A549 (cell line): ENCODE results near the gene KCNIP3. TPM values are rescaled to one million over a fixed set of nuclear protein-coding genes. Genes with fewer than 3 reads are reported as not detected.
"Not testable (repeated sequence)": the region's sequence is repeated elsewhere in the genome, so short reads cannot be mapped to it uniquely, and the experiment has no call there.

Source experiments
- ATAC-seq, 2 experiments: fragments of 200-7000 bp in 1 of 2; fragments of >200 bp in 1 of 2; cut with Nextera tagmentation in 1 of 2; cut with Tn5 transposase in 1 of 2; 3 replicates each; pipeline versions ENCODE4 v1.8.0 to v1.9.1; 2018 to 2020; ENCODE audit warnings: mild to moderate bottlenecking in 1 of 2, moderate library complexity in 1 of 2
- CTCF ChIA-PET: fragments of 300-600 bp; sonication (Branson Sonifier 250); formaldehyde crosslinking; extraction: SDS; loops from one replicate; lab custom pipeline; 2021; ENCODE audit warnings: antibody characterized with exemption, inconsistent platforms; lab: Yijun Ruan, JAX
- POLR2A ChIA-PET: fragments of 350-600 bp; formaldehyde crosslinking; extraction: SDS; loops from one replicate; lab custom pipeline; 2021; ENCODE audit warnings: antibody characterized with exemption, inconsistent platforms; lab: Yijun Ruan, JAX
- DNase-seq, 2 experiments: peaks; one replicate each; pipeline versions ENCODE4 v3.0.0 to v3.0.0-alpha.2; 2011 to 2016; ENCODE audit warnings: low read depth in 1 of 2, low spot score in 1 of 2
- FAIRE-seq: peaks from 2 replicates; lab custom pipeline; 2011; peaks lifted over from hg19 to GRCh38; lab: Jason Lieb, UNC
- H3K27ac ChIP-seq, 2 experiments: fragments of >200 bp; sonication (Bioruptor Twin); formaldehyde crosslinking; 3 replicates each; pipeline ENCODE4 v1.5.1; 2016 to 2017
- H3K4me1 ChIP-seq: fragments of >200 bp; sonication (Bioruptor Twin); formaldehyde crosslinking; 3 replicates; pipeline ENCODE4 v1.6.1; 2016
- H3K4me2 ChIP-seq: fragments of >200 bp; sonication (Bioruptor Twin); formaldehyde crosslinking; 3 replicates; pipeline ENCODE4 v1.6.1; 2016
- H3K4me3 ChIP-seq: fragments of >200 bp; sonication (Bioruptor Twin); formaldehyde crosslinking; 3 replicates; pipeline ENCODE4 v1.5.1; 2016
- H3K9me3 ChIP-seq: fragments of >200 bp; sonication (Bioruptor Twin); formaldehyde crosslinking; 3 replicates; pipeline ENCODE4 v1.6.1; 2016
- CTCF ChIP-seq: fragments of >200 bp; sonication (Bioruptor Twin); formaldehyde crosslinking; IDR thresholded peaks from 3 replicates; pipeline ENCODE4 v1.5.1; 2016
- RAD21 ChIP-seq, 2 experiments: fragments of >200 bp in 1 of 2; sonication (Bioruptor Twin) in 1 of 2; formaldehyde crosslinking in 1 of 2; IDR thresholded peaks in 1 of 2; conservative IDR thresholded peaks in 1 of 2; 2 replicates in 1 of 2; 3 replicates in 1 of 2; pipeline ENCODE4 v1.6.1; 2012 to 2018; ENCODE audit warnings: inconsistent platforms in 1 of 2
- SMC3 ChIP-seq: fragments of >200 bp; sonication (Bioruptor Twin); formaldehyde crosslinking; IDR thresholded peaks from 3 replicates; pipeline ENCODE4 v1.6.1; 2018; ENCODE audit warnings: inconsistent platforms
- WGBS: methylation state at CpG from one replicate; pipeline ENCODE4 v1.1.6; 2017; ENCODE audit errors: missing lambda C conversion rate; 5-methylcytosine and 5-hydroxymethylcytosine counted together
- polyA plus RNA-seq, 4 experiments: library from polyadenylated mRNA; depleted of rRNA in 3 of 4; stranded (reverse); fragments of >200 nt; fragmentation: RNase III in 1 of 4; extraction: RNeasy Plus Mini Kit Qiagen cat#74134 plus additional on column Dnase treatment in 1 of 4; gene quantifications; 2 replicates in 3 of 4; 3 replicates in 1 of 4; pipeline ENCODE4 v1.2.3, GENCODE V29; 2011 to 2017

Gene KCNIP3
- polyA plus RNA-seq, 2 of the 4 experiments (the other 2 are of a cell fraction), result 0.13 to 0.84 TPM

- peak overlapping the region; percentile 77 to 92 for H3K27ac ChIP-seq
- 0% methylated on average over 5 of the region's 5 CpGs for WGBS
- ChIA-PET CTCF (interaction anchor here (1.0 to 4.6 kb wide), 9 partner anchors 10 to 326 kb away, joined by 3 to 42 read pairs (median 5); no protein-coding TSS in a partner anchor), POLR2A (interaction anchor here (0.6 to 2.1 kb wide), 5 partner anchors 13 to 238 kb away, joined by 3 to 6 read pairs (median 4); partner anchors contain the start of gene ZNF2)
- peak in 1 of 2 experiments; percentile 56 for DNase-seq
- not testable (repeated sequence) for H3K9me3 ChIP-seq, FAIRE-seq, H3K4me1 ChIP-seq
- H3K4me3 ChIP-seq, result peak overlapping the region; percentile 89
- H3K4me2 ChIP-seq, result peak overlapping the region; percentile 76
- peak; percentile 72 to 80 for ATAC-seq
- TF ChIP-seq CTCF (peak; percentile 44), SMC3 (0 out of 3 replicates have a peak, but pooled peaks have one; percentile 12)
Observed at GRCh38 chr2:95403204-95403721, 106.1 kb downstream of the KCNIP3 start.

GRCh38 chr2:95403824-95404223, 106.7 kb downstream of the KCNIP3 start:
- Histone ChIP-seq H3K27ac (peak overlapping the region in 1 of 2 experiments; percentile 92; a peak in 1 of 6 replicates), H3K4me2 (peak overlapping the region; percentile 76)
- CTCF ChIA-PET, result interaction anchor here (0.6 to 4.6 kb wide), 8 partner anchors 10 to 325 kb away, joined by 3 to 42 read pairs (median 5); no protein-coding TSS in a partner anchor
- not testable (repeated sequence) for H3K9me3 ChIP-seq, DNase-seq, H3K4me3 ChIP-seq, ATAC-seq, H3K4me1 ChIP-seq, FAIRE-seq
- 91% methylated on average over 5 of the region's 5 CpGs for WGBS
- POLR2A ChIA-PET, result interaction anchor here (1.3 kb wide), 1 partner anchor 58 kb away, joined by 4 read pairs; no protein-coding TSS in a partner anchor

GRCh38 chr2:95404676-95405075, 107.5 kb downstream of the KCNIP3 start:
- POLR2A ChIA-PET, FAIRE-seq, H3K9me3 ChIP-seq, H3K4me1 ChIP-seq, ATAC-seq, H3K27ac ChIP-seq, H3K4me2 ChIP-seq, DNase-seq, H3K4me3 ChIP-seq: not testable (repeated sequence)
- WGBS, result 81% methylated on average over 3 of the region's 3 CpGs
- CTCF ChIA-PET, result interaction anchor here (4.2 to 4.6 kb wide), 2 partner anchors 17 to 59 kb away, joined by 19 to 42 read pairs; no protein-coding TSS in a partner anchor

- H3K27ac ChIP-seq, POLR2A ChIA-PET, H3K9me3 ChIP-seq, DNase-seq, ATAC-seq, FAIRE-seq, H3K4me2 ChIP-seq, H3K4me3 ChIP-seq, H3K4me1 ChIP-seq: not testable (repeated sequence)
- 100% methylated on average over 5 of the region's 5 CpGs for WGBS
- CTCF ChIA-PET, result interaction anchor here (0.7 to 1.1 kb wide), 2 partner anchors 32 to 66 kb away, joined by 3 read pairs; no protein-coding TSS in a partner anchor
Observed at GRCh38 chr2:95411239-95411638, 114.1 kb downstream of the KCNIP3 start.

- ATAC-seq (peak; percentile 89 to 97), DNase-seq (peak; percentile 37 to 77)
- POLR2A ChIA-PET, H3K9me3 ChIP-seq, H3K4me2 ChIP-seq, H3K4me3 ChIP-seq, H3K4me1 ChIP-seq, FAIRE-seq, H3K27ac ChIP-seq: not testable (repeated sequence)
- CTCF ChIA-PET, result interaction anchor here (0.7 to 2.4 kb wide), 7 partner anchors 11 to 313 kb away, joined by 3 to 9 read pairs (median 5); partner anchors contain the start of gene FAHD2A
- 51% methylated on average over 9 of the region's 9 CpGs for WGBS
- TF ChIP-seq CTCF (peak; percentile 70), RAD21 (conservative IDR thresholded peaks at IDR 0.05 in 1 of 2, IDR thresholded peaks at IDR 0.05 in 1 of 2) (peak; percentile 79 to 84), SMC3 (peak; percentile 65)
Observed at GRCh38 chr2:95414015-95414594, 117.0 kb downstream of the KCNIP3 start.

- H3K4me1 ChIP-seq, H3K9me3 ChIP-seq, ATAC-seq, DNase-seq, FAIRE-seq, POLR2A ChIA-PET, H3K4me2 ChIP-seq, H3K27ac ChIP-seq, H3K4me3 ChIP-seq: not testable (repeated sequence)
- CTCF ChIA-PET, result interaction anchor here (0.6 to 1.8 kb wide), 5 partner anchors 26 to 312 kb away, joined by 3 to 5 read pairs (median 3); no protein-coding TSS in a partner anchor
- 82% methylated on average over 3 of the region's 3 CpGs for WGBS
Observed at GRCh38 chr2:95415138-95415537, 118.0 kb downstream of the KCNIP3 start.

- WGBS, result 80% methylated on average over 15 of the region's 16 CpGs
- H3K4me2 ChIP-seq, ATAC-seq, H3K9me3 ChIP-seq, H3K4me3 ChIP-seq, POLR2A ChIA-PET, H3K4me1 ChIP-seq, H3K27ac ChIP-seq, FAIRE-seq, DNase-seq: not testable (repeated sequence)
- CTCF ChIA-PET, result interaction anchor here (0.6 to 1.8 kb wide), 4 partner anchors 84 to 312 kb away, joined by 3 to 5 read pairs (median 3); no protein-coding TSS in a partner anchor
Observed at GRCh38 chr2:95415561-95415960, 118.4 kb downstream of the KCNIP3 start.

- FAIRE-seq, H3K9me3 ChIP-seq, POLR2A ChIA-PET, DNase-seq, H3K4me3 ChIP-seq, ATAC-seq, CTCF ChIA-PET, H3K4me2 ChIP-seq, H3K27ac ChIP-seq, H3K4me1 ChIP-seq: not testable (repeated sequence)
- 40% methylated on average over 16 of the region's 30 CpGs for WGBS
Observed at GRCh38 chr2:95427196-95427867, 130.2 kb downstream of the KCNIP3 start.
